Activated naive CD8-positive, alpha-beta T cell treated with anti-CD3 and anti-CD28 coated beads, Interleukin-2, amount 10 ng/mL, durations not matched to agents 7 days and 5 days (primary cell): ENCODE measurements around the gene PDGFRB. TPM values are rescaled to one million over a fixed set of nuclear protein-coding genes. Genes with fewer than 3 reads are reported as not detected.
A peak's percentile ranks its signal among the peaks of the same experiment; 100 is the strongest.

ENCODE experiments used
- ATAC-seq: fragments of 150-1000 bp; cut with Tn5 transposase; one replicate; pipeline ENCODE4 v1.10.0; 2021; ENCODE audit warnings: low read depth, moderate library complexity
- POLR2A ChIA-PET: fragments of 350-600 bp; sonication (Branson Sonifier 250); formaldehyde crosslinking; loops from one replicate; lab custom pipeline; 2021; ENCODE audit warnings: antibody characterized with exemption; lab: Charles Lee
- DNase-seq: peaks from one replicate; pipeline ENCODE4 v3.0.0; 2021
- H3K27ac Mint-ChIP-seq: one replicate; pipeline ENCODE4 v1.8.0; 2022; ENCODE audit warnings: mild to moderate bottlenecking, mixed read lengths
- H3K27me3 Mint-ChIP-seq: one replicate; pipeline ENCODE4 v1.8.0; 2022; ENCODE audit warnings: mild to moderate bottlenecking, moderate library complexity, mixed read lengths
- H3K36me3 Mint-ChIP-seq: one replicate; pipeline ENCODE4 v1.8.0; 2021; ENCODE audit warnings: mild to moderate bottlenecking, mixed read lengths
- H3K4me1 Mint-ChIP-seq: one replicate; pipeline ENCODE4 v1.8.0; 2021; ENCODE audit warnings: mixed read lengths
- H3K4me3 Mint-ChIP-seq: one replicate; pipeline ENCODE4 v1.8.0; 2022; ENCODE audit warnings: mild to moderate bottlenecking, moderate library complexity, mixed read lengths
- H3K9me3 Mint-ChIP-seq: one replicate; pipeline ENCODE4 v1.8.0; 2021; ENCODE audit warnings: mixed read lengths
- total RNA-seq, 2 experiments: library from RNA; stranded (reverse); gene quantifications; one replicate each; pipeline ENCODE4 v1.2.3, GENCODE V29; 2021

PDGFRB gene
- total RNA-seq, 2 experiments from 2014 or later = 33.4 to 41.5 TPM

DNA sequence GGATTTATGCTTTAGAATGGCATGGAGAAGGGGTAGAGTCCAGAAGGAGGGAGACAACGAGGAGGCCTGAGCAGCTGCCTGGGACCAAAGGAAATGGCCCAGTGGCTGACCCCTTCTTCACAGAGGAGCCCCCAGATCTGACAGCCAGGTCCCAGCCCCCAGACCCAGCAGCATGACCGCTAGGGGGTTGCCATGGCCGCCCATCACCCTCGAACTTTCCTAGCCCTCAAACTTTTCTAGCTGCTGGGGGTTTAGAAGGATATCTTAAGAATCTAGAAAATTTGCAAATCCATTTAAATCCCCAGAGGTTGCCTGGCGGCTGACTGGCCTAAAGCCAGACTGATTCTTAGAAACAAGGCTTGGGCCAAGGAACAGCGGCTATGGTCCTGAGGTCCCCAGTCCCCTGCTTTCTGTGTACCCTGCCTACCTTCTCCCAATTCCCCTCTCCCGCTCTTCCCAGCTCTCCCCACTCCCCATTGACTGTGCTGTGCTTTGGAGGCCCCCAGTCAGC, 972 bp downstream of the PDGFRB start:
- POLR2A ChIA-PET = interaction anchor here (1.3 to 2.6 kb wide), 3 partner anchors 18 to 54 kb away, joined by 5 to 10 read pairs (median 5); no protein-coding TSS in a partner anchor
- DNase-seq = no peak
- no peaks in the 10 kb centered on the region for H3K9me3 Mint-ChIP-seq
- no peaks in the 10 kb centered on the region for H3K27me3 Mint-ChIP-seq
- H3K36me3 Mint-ChIP-seq = peaks cover 19% of the 10 kb centered on the region
- ATAC-seq = no peak
- H3K4me3 Mint-ChIP-seq = peak overlapping the region; percentile 95
- H3K4me1 Mint-ChIP-seq = peaks cover 42% of the 10 kb centered on the region
- H3K27ac Mint-ChIP-seq = peak overlapping the region; percentile 89

DNA sequence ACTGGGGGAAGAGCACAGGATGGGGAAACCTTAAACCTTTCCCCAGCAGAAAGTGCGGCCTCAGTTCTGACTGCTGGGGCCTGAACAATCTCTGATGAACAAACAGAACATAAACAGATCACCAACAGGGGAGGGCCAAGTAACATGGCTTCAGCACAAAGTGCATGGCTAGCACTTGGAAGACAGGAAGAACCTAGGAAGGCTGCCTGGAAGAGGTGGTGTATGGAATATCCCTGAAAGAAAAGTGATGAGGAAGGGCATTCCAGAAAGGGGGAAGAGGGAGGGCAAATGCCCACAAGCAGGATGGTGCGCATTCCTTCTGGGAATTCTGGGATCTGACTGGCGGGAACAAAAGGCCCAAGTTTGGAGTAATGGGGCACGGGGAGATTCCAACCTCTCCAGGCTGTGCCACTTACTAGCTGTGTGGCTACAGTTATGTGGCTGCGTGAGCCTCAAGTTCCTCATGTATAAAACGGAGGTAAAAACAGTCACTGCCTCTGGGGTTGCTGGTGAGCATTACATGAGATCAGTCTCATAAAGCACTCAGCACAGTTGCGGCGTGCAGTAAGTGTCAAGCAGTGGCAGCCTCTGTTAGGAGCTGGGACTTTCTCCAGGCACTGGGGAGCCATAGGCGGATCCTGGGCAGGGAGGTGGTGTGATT, 1.6 kb downstream of the PDGFRB start:
- ATAC-seq = peak; percentile 27
- peak overlapping the region; percentile 95 for H3K4me3 Mint-ChIP-seq

DNA sequence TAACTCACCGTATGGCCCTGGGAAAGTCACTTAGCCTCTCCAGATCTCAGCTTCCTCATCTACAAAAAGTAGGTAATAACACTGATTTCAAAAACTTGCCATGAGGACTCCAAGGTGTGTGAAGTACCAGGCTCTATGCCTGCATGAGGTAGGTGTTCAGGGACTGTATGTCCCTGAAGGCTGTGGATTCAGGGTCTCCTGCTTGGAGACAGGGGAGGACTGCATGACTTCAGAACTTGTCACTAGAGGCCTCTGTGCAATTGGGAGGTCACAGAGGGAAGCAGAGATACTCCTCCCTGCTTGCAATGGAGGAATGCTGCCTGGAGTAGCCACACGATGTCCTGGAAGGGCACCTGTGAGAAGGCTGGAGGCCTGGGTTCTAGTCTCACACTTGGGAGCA, 2.2 kb downstream of the PDGFRB start:
- Mint-ChIP-seq H3K4me1 (peaks cover 54% of the 10 kb centered on the region), H3K36me3 (peaks cover 23% of the 10 kb centered on the region), H3K27ac (peak overlapping the region; percentile 87), H3K4me3 (peak overlapping the region; percentile 95), H3K9me3 (no peaks in the 10 kb centered on the region), H3K27me3 (no peaks in the 10 kb centered on the region)
- no peak for DNase-seq
- no peak for ATAC-seq
- POLR2A ChIA-PET = interaction anchor here (0.9 to 2.6 kb wide), 2 partner anchors 55 to 57 kb away, joined by 4 to 10 read pairs; no protein-coding TSS in a partner anchor

More for the DNA sequence above, 1.6 kb downstream of the PDGFRB start:
- Mint-ChIP-seq H3K4me1 (peaks cover 48% of the 10 kb centered on the region), H3K27me3 (no peaks in the 10 kb centered on the region), H3K36me3 (peaks cover 19% of the 10 kb centered on the region), H3K27ac (peak overlapping the region; percentile 87), H3K9me3 (no peaks in the 10 kb centered on the region)
- POLR2A ChIA-PET = interaction anchor here (0.9 to 2.6 kb wide), 3 partner anchors 22 to 57 kb away, joined by 4 to 10 read pairs (median 5); no protein-coding TSS in a partner anchor
- no peak for DNase-seq

DNA sequence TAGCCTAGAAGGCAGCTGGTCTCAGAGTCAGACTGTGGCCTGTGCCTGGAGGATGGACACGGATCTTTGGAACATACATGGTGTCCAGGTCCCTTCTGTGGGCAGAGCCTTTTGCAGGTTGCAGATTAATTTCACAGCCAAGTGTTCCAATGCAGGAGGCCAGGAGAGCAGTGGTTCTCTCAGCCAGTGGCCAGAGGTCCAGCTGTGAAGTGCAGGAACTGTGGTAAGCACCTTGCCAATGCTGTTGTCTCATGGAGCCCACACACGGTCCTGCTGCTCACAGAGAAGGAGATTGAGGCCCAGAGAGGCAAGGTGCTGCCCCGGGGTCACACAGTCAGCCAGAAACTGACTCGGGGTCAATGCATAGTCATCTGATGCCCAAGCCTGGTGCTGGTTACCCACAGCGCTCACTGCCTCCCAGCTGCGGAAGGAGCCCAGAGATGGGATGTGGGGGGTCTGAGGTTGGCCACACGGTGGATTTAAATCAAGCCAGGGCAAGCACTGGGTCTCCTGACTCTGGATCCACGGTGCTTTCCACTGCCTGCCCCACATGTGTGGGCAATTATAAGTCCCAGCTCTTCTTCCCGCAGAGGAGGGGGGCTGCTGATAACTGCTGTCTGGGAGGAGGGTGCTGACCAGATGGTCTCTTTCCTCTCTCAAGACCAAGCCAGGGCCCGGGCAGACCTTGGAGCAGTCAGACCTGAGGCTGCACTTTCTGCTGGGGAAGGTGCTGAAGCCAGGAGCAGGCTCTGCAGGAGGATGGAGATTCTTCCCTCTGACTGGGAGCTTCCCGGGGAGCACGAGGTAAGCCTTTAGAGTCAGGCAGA, 2.8 kb downstream of the PDGFRB start:
- H3K4me3 Mint-ChIP-seq = peak overlapping the region; percentile 95
- H3K9me3 Mint-ChIP-seq = no peaks in the 10 kb centered on the region
- H3K4me1 Mint-ChIP-seq = peaks cover 56% of the 10 kb centered on the region
- DNase-seq = no peak
- H3K27me3 Mint-ChIP-seq = no peaks in the 10 kb centered on the region
- peaks cover 26% of the 10 kb centered on the region for H3K36me3 Mint-ChIP-seq
- no peak for ATAC-seq
- peak overlapping the region; percentile 87 for H3K27ac Mint-ChIP-seq
- POLR2A ChIA-PET = interaction anchor here (0.9 to 2.6 kb wide), 2 partner anchors 56 to 58 kb away, joined by 4 to 10 read pairs; no protein-coding TSS in a partner anchor

DNA sequence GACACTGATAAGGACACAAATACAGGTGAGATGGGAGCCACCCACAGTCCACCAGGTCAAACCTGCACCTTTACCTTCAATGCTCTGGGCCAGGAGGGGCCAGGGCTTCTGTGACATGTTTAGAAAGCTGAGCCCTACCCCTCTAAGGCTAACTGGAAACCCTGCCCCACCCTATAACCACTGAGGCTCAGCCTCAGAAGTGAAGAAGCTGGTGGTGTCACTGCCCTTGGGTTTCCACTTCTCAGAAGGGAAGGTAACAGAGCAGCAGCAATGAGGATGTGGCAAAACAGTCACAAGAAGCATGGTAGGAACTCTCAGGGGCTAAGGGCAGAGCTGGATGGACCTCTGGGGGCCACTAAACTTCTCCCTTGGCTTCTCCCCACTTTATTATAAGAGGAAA, 6.0 kb downstream of the PDGFRB start:
- peaks cover 28% of the 10 kb centered on the region for H3K36me3 Mint-ChIP-seq
- DNase-seq = peak; percentile 54
- peak; percentile 98 for ATAC-seq
- peaks cover 2% of the 10 kb centered on the region for H3K27me3 Mint-ChIP-seq
- H3K9me3 Mint-ChIP-seq = no peaks in the 10 kb centered on the region
- H3K4me3 Mint-ChIP-seq = peak overlapping the region; percentile 90
- H3K27ac Mint-ChIP-seq = peak overlapping the region; percentile 99
- POLR2A ChIA-PET = interaction anchor here (1.2 to 1.6 kb wide), 5 partner anchors 9 to 262 kb away, joined by 3 to 6 read pairs (median 4); no protein-coding TSS in a partner anchor
- H3K4me1 Mint-ChIP-seq = peaks cover 53% of the 10 kb centered on the region

DNA sequence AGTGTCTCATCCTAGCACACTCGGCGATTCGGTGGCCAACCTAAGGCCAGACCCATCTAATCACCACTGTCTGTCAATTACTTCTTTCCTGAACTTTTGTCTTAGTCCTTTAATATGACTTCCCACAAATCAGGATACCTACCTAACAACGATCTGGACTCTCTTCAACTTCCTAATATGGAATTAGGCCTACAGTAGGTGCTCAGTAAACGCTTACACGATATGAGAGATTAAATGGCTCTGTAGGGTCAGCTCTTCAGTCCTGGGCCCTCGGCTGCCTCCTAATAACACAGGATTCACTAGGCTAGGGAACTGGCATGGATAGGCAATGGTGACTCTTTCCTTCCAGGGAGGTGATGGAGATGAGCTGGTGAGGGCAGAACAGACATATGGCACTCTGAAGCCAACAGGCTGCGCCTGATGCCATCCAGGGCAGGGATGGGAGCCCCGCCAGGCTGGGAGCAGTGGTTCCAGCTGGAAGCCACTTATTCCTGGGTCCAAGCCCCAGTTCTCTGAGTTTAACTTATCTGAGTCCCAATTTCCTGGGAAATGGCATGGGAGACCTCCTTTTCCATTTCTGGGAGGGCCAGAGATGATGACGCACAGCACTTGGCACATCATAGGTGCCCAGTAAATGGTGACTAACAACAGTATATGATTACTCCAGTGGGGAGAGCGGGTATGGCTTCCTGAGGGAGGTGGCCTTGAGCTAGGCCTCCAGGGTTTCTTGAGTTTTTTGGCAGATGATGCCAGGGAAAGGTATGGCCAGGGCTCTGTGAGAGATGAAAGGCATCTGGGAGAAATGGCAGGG, 7.3 kb downstream of the PDGFRB start:
- POLR2A ChIA-PET = no interaction called here
- no peak for DNase-seq
- Mint-ChIP-seq H3K27me3 (peaks cover 2% of the 10 kb centered on the region), H3K9me3 (no peaks in the 10 kb centered on the region), H3K4me1 (peaks cover 49% of the 10 kb centered on the region), H3K4me3 (peak overlapping the region; percentile 90), H3K27ac (peak overlapping the region; percentile 99), H3K36me3 (peaks cover 20% of the 10 kb centered on the region)
- no peak for ATAC-seq

DNA sequence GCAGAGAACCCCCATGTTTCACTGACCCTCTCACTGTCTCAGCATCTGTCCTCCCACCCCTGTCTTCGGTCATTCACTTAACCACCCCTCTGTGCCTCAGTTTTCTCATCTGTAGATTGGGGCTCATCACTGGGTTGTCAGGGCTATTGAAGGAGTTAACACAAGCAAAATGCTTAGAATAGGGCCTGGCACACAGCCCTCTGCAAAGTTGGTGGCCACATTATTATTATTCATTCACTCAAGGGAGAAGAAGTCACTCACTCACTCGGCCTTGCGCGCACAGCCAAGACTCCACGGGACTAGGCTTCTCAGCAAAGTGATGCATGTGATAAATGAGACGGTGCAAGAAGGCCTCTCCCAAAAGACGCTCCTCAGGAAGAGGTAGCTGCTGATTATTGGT, 8.0 kb downstream of the PDGFRB start:
- peaks cover 49% of the 10 kb centered on the region for H3K4me1 Mint-ChIP-seq
- H3K27ac Mint-ChIP-seq = peak overlapping the region; percentile 54
- H3K4me3 Mint-ChIP-seq = no peak overlapping the region
- H3K9me3 Mint-ChIP-seq = no peaks in the 10 kb centered on the region
- POLR2A ChIA-PET = no interaction called here
- peaks cover 20% of the 10 kb centered on the region for H3K36me3 Mint-ChIP-seq
- DNase-seq = no peak
- peaks cover 2% of the 10 kb centered on the region for H3K27me3 Mint-ChIP-seq
- no peak for ATAC-seq

DNA sequence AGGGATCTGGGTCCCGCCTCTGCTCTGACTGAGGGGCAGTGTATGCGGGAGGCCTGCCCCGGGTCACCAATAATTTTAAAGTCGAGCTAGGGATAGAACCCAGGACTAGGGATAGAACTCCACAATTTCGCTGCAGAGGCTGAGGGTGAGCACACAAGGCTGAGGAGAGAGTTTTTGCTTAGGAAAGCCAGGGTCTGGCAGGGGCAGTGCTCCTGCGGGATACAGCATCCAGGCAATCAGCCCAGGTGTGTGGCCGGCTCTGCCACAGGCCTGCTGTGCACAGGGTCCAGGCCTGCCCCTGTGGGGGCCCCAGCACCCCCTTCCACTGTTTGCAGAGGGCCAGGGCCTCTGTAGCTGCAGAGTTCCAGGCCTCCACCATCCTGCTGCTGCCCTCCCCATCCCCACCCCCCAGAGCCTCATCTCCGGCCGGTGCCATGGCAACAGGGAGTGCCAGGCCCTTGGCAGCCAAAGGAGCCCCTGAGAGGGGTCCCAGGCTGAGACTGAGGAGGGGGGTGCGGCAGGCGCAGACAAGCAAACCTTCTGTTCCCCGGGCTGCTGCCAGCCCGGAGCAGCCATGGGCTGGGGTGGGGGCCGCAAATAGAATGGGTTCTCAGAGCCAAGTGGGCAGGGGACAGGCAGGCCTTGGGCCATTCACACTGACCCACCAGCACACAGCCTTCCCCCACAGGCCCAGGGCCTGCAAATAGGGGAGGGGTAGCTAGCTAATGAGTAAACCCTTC, 8.6 kb downstream of the PDGFRB start:
- no peak for ATAC-seq
- POLR2A ChIA-PET = interaction anchor here (0.9 kb wide), 1 partner anchor 12 kb away, joined by 3 read pairs; no protein-coding TSS in a partner anchor
- Mint-ChIP-seq H3K4me1 (peaks cover 44% of the 10 kb centered on the region), H3K9me3 (no peaks in the 10 kb centered on the region), H3K36me3 (peaks cover 16% of the 10 kb centered on the region), H3K27me3 (peaks cover 2% of the 10 kb centered on the region), H3K4me3 (no peak overlapping the region), H3K27ac (no peak overlapping the region)
- DNase-seq = no peak

DNA sequence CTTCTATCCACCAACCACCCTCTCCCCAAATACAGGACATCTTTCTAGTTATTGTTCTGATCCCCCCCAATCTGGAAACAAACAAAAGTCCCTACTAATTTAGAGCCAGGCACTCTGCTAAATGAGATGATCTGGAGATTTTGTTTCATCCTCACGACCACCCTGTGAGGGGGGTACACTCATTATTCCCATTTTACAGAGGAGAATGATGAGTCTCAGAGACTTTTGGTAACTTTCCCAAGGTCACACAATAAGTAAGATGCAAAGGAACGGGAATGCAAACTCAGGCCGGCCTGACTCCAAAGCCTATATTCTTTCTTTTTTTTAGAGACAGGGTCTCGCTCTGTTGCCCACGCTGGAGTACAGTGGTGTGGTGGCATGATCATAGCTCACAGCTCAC, 9.4 kb downstream of the PDGFRB start:
- POLR2A ChIA-PET = interaction anchor here (0.9 kb wide), 1 partner anchor 11 kb away, joined by 3 read pairs; no protein-coding TSS in a partner anchor
- Mint-ChIP-seq H3K9me3 (no peaks in the 10 kb centered on the region), H3K4me1 (peaks cover 46% of the 10 kb centered on the region), H3K27ac (peak overlapping the region; percentile 13), H3K4me3 (no peak overlapping the region), H3K36me3 (peaks cover 16% of the 10 kb centered on the region), H3K27me3 (peaks cover 2% of the 10 kb centered on the region)
- ATAC-seq = no peak
- no peak for DNase-seq

DNA sequence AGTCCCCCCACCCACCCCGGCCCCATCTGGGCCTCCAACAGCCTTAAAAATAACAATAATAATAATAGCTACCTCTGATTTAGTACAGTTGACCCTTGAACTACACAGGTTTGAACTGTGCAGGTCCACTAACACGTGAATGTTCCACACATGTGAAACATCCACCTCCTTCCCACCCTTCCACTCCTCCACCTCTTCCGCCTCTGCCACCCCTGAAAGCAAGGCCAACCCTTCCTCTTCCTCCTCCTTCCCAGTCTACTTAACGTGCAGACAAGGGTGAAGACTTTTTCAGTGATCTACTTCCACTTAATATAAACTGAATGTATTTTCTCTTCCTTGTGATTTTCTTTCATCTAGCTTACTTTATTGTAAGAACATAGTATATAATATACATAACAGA, 10.8 kb downstream of the PDGFRB start:
- H3K4me1 Mint-ChIP-seq = peaks cover 38% of the 10 kb centered on the region
- POLR2A ChIA-PET = interaction anchor here (1.6 kb wide), 1 partner anchor 11 kb away, joined by 8 read pairs; the partner anchor contains the start of gene PDGFRB

DNA sequence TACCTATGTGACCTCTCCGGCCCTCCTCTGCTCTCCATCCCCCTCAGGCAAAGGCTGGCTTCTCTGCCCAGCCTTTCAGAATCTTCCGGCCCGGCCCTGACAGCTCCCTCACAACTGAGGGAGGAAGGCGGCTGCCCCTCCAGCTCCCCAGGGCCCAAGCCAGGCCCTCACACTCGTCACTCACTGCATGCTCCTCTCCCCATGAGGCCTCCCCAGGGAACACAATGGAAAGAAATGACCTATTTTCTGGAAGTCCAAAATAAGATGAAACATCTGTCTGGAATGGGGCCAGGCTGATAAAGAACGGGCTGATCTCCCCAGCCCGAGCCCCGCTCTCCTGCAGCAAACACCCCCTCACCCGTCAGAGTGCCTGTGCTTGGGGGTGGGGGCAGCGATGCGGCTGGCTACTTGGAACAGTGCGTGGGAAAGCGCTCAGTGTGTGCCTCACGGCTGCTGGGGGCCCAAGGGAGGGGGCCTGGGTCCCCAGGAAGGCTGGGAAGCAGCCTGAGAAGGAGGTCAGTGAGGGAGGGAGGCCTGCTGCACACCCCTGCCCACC, 11.3 kb downstream of the PDGFRB start:
- POLR2A ChIA-PET = interaction anchor here (1.6 kb wide), 1 partner anchor 11 kb away, joined by 8 read pairs; the partner anchor contains the start of gene PDGFRB

More for the DNA sequence above, 10.8 kb downstream of the PDGFRB start:
- H3K27me3 Mint-ChIP-seq = peaks cover 2% of the 10 kb centered on the region
- no peaks in the 10 kb centered on the region for H3K9me3 Mint-ChIP-seq
- H3K4me3 Mint-ChIP-seq = no peak overlapping the region
- peak overlapping the region; percentile 59 for H3K27ac Mint-ChIP-seq
- H3K36me3 Mint-ChIP-seq = peaks cover 13% of the 10 kb centered on the region
- ATAC-seq (no peak), DNase-seq (no peak)

More for the DNA sequence above, 11.3 kb downstream of the PDGFRB start:
- ATAC-seq = no peak
- peaks cover 12% of the 10 kb centered on the region for H3K36me3 Mint-ChIP-seq
- H3K27me3 Mint-ChIP-seq = peaks cover 2% of the 10 kb centered on the region
- H3K9me3 Mint-ChIP-seq = no peaks in the 10 kb centered on the region
- no peak overlapping the region for H3K27ac Mint-ChIP-seq
- DNase-seq = no peak
- H3K4me1 Mint-ChIP-seq = peaks cover 32% of the 10 kb centered on the region
- H3K4me3 Mint-ChIP-seq = no peak overlapping the region
